GM21423 (cell line): ENCODE measurements around the gene TACR1.
A peak's percentile ranks its signal among the peaks of the same experiment; 100 is the strongest.
"Not testable (repeated sequence)": the region's sequence is repeated elsewhere in the genome, so short reads cannot be mapped to it uniquely, and the experiment has no call there.

Experiments
- ATAC-seq: cut with Tn5 transposase; IDR thresholded peaks from one replicate; pipeline ENCODE4 v1.9.1; 2021; ENCODE audit warnings: mild to moderate bottlenecking, moderate library complexity; ENCODE audit not compliant: unreplicated experiment

TACR1 gene, protein sequence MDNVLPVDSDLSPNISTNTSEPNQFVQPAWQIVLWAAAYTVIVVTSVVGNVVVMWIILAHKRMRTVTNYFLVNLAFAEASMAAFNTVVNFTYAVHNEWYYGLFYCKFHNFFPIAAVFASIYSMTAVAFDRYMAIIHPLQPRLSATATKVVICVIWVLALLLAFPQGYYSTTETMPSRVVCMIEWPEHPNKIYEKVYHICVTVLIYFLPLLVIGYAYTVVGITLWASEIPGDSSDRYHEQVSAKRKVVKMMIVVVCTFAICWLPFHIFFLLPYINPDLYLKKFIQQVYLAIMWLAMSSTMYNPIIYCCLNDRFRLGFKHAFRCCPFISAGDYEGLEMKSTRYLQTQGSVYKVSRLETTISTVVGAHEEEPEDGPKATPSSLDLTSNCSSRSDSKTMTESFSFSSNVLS

DNA sequence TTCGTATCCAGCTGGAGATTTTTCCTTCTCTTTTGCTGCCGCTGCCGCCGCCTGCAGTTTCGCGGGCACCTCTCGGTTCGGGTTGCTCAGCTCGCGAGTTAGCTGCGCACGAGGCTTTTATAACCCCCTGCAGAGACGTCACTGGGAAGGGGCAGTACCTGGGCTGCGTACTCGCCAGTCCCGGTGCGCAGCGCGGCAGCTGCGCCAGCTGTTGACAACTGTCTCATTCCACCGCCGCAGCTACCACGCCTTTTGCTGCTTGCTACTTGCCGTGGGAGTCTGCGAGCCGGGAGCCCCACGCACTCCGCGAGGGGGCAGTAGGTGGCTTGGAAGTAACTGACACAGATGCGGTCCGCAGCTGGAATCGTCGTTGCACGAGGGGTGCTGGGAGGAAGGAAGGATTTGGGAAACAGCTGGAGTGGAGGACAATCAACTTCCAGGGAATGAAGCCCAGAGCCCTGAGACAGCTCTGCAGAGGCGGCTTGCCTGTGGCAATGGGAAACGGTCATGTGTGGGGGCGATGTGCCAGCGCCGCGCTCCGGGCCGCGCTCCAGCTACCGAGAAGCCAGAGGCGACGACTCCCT lies at the start of gene TACR1:
Gene TACR1 (minus strand): TSS at position 93 of the 584 bp plus-strand sequence. CDS start 586 bp downstream, outside the sequence.
- ATAC-seq: peak; percentile 78

DNA sequence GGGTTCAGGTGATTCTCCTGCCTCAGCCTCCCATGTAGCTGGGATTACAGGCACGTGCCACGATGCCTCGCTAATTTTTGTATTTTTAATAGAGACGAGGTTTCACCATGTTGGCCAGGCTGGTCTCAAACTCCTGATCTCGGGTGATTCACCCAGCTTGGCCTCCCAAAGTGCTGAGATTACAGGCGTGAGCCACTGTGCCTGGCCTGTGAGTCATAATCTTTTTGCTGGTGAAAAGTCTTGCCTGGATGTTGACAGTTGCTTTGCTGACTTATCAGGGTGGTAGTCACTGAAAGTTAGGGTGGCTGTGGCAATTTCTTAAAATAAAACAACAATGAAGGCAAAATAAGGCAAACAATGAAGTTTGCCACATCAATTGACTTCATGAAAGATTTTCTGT lies 49.3 kb upstream of the TACR1 start:
- ATAC-seq: not testable (repeated sequence)

DNA sequence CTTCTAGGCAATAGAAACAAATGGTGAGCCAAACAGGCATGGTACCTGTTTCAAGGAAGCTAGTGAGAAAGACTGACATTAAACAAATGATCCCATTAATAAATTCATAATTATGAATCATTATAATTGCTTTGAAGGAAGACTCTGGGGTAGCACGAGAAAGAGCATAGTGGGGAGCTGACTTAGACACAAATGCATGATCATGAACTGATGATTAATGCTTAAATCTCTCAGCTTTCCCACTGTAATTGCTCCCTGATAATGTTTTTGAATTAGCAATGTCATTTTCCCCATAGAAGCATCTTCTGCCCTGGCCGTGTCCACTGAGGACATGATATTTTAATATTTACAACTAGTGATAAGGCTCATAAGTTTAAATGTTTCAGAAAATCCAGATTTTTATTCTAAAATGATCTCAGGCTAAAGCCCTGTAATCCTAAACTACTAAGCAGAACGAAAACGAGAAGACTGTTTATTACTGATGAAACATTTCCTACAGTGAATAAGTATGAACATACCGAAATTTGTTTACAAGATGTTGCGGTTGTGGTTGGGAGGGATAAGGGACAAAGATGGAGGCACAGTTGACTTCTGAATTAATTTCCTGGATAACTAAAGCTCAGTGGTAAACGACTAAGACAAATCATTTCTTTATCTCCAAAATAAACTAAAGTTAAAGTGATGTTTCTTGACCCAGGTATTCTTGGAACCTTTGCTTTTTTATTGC lies 47.3 kb upstream of the TACR1 start:
- no peak for ATAC-seq

DNA sequence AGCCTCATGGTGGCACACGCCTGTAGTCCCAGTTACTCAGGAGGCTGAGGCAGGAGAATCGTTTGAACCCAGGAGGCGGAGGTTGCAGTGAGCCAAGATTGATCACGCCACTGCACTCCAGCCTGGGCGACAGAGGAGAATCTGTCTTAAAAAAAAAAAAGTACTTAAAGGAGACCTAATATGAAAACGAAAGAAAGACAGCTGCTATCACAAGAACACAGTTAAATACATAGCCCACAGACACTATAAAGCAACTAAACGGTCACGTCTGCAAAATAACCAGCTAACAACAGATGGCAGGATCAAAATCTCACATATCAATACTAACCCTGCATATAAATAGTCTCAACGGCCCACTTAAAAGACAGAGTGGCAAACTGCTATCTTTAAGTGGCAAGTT lies 43.9 kb upstream of the TACR1 start:
- no peak for ATAC-seq

DNA sequence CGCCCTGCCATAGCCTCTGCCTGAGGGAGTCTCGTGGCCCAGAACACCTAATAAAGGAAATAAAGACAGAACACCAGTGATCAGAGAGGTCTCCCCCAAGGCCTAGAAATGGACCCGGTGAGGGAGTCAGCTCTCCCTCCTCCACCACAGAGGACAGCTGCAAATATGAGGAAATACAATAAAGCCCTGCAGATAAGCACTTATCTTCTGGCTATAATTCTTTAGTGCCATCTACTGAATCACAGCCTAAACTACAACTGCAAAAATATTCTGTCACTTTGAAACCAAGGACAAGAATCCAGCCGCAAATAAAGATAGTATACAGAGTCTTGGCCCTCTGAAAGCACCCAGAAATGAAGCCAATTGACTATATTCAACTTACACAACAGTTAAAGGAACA lies 42.4 kb upstream of the TACR1 start:
- no peak for ATAC-seq

DNA sequence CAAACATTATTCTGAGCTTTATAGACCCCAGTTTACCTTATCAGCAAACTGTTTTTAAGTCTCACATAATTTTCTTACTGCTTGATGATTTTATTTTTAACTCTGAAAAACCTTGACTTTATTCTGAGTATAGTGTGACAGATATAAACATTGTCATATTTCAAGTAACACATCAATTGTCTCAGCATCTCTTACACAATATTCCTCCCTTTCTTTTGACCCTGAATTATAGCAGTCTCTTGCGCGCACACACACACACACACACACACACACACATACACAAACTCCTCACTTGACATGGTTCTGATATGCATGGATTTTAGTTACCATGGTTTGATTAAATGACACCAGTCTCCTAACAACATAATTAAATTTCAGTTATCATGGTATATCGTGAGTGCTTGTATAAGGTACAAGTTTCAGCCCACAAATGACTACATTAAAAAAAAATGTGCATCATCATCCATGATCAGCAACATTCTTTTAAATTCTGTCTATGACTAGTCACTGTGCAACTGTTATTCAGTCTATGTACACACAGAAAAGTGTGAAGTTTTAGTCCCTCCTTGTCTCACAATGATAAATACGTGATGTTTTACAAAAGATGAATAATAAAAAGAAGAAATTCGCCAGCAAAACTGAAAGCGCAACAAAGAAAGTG lies 39.5 kb upstream of the TACR1 start:
- no peak for ATAC-seq

DNA sequence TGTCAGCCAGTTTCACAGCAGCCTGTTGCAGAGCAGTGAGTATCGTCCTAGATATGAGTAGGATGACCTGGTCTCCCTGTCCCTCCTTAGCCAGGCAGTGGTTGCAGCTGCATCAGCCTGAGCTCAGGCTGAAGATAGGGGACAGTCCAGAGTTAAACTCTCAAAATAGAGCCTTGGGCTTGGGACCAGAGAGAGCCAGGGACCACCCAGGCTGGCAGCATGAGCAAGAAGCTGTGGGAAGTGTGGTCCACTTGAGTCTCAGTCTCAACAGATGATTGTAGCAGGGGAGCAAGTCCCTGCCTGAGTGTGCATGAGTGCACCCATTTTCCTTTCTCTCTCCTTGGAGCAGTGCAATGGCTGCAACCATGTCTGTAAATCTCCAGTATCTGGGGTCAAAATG lies 38.0 kb upstream of the TACR1 start:
- no peak for ATAC-seq

DNA sequence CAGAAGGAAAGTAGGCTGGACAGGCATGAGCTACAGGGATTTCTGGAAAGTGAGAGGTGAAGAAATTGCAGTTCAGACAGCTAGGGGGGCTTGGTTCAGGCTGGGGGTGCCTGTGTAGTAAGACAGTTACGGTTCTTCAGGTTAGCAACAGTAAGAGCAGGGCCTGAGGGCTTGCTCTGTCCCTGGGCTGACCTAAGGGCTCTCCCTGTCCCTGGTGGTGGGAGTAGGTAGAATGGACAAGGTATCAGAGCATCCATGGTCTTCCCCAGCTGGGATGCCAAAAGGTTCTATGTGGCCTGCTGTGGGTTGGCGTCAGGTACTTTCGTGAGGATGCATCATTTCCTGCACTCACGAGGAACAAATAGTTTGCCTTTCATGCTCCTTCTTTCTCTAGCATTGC lies 34.6 kb upstream of the TACR1 start:
- ATAC-seq: no peak

DNA sequence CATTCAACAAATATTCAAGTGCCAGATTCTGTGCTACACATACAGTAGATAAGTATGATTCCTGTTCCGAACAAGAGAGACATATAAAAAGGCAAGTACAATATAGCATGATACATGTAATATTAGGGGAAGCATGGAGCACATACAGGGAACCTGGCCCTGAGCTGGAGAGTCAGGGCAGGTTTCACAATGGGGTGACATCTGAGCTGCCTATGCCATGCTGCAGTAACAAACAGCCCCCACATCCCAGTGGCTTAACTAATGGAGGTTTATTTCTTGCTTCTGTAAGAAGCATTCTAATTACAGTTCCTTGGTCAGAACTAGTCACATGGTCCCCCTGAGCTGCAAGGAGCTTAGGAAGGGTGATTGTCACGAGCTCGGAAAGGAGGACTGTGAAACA lies 27.3 kb upstream of the TACR1 start:
- no peak for ATAC-seq

DNA sequence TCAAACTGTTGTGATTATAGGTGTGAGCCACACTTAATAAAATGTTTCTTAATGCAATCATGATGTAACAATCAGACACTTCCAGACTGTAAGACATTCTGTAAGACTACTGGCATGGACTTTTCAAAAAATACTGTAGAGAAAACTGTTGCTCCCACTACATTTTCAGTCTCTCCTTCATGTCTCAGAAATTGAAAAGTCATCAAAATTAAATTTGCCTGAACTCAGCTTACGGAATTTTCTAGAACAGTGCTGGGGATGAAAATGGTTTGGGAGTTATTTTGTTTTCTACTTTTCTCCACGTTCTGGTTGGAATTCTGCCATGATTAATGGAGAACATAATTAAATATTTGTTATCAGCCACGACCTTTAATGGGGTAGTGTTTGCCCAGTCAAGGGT lies 26.8 kb upstream of the TACR1 start:
- no peak for ATAC-seq

DNA sequence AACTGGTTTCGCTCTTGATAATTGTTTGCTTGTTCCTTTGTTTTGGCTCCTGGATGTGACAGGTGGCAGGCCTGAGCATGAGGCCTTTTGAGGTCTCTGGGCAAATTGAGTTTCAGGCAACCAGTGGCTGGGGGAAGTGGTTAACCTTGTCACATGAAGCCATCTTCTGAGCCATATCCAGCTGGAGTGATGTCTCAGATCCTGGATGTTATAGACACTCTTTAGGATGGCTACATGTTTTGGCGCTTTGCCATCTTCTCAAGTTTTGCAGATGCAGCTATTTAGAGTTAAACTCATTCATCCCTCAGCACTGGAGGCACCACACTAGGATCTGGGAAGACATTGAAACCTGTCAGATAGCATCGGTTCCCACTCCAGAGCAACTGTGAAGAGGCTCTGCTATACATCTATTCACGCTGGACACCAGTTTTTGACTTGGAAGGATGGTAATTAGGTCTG lies 25.3 kb upstream of the TACR1 start:
- no peak for ATAC-seq

DNA sequence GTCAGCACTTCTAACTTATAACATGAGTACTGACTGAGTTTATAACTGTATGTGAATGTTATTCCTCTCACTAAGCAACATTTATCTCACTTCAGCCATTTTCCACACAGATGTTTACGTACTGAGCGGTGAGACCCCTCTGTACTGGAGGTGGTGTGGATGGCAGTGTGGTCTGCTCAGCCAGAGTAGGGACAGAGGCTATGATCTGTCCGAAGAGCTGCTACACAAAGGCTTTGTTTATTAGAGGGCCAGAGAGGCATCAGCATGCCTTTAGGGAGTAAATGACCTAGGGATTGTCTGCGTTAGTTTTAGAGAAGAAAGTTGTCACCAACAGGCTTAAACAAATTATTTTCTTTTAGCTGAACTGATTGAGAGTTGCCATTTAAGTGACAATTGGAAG lies 23.2 kb upstream of the TACR1 start:
- no peak for ATAC-seq

DNA sequence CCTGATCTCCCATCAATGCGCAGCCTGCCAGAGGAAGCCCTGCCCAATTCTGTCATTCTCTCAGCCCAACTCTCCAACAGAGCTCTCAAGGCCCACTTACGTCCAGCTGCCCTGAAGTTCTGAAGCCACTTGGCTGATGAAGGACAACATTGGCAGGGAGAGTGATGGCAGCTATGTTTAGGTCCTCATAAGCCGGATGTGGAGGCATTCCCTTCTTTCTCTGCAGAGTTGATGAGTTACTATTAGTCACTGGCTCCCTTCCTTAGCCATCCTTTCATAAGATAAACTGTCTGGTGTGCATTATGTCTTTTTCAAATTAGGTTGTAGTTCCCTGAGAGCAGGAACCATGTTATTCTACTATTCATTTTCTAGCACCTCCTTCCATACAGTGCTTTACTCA lies 22.5 kb upstream of the TACR1 start:
- ATAC-seq: no peak

DNA sequence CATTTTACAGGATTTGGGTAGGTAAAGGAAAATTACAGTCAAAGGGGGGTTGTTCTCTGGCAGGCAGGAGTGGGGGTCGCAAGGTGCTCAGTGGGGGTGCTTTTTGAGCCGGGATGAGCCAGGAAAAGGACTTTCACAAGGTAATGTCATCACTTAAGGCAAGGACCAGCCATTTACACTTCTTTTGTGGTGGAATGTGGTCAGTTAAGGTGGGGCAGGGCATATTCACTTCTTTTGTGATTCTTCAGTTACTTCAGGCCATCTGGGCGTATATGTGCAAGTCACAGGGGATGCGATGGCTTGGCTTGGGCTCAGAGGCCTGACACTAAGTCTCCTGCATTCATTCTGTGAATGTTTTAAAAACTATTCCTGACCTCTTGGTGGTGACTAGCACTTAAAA lies 19.9 kb upstream of the TACR1 start:
- ATAC-seq: not testable (repeated sequence)

DNA sequence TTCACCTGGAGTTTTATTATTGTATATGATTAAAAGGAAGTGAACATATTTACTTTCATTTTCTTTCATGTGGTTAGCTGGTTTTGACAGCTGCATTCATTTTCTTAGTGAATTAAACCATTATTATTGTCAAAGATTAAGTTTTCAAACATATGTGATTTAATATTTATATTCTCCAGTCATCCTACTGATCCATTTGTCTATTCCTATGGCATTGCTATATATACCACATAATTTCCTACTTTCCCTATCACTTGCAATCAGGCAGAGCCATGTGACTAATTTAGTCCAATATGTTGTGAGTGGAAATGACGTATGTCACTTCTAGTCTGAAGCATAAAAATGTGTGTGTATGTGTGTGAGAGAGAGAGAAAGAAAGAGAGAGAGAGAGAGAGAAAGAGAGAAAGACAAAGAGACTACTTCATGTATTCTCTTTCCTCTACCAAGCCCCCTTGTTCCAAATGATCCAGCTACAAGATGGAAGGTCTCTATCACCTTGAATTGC lies 12.0 kb upstream of the TACR1 start:
- no peak for ATAC-seq

DNA sequence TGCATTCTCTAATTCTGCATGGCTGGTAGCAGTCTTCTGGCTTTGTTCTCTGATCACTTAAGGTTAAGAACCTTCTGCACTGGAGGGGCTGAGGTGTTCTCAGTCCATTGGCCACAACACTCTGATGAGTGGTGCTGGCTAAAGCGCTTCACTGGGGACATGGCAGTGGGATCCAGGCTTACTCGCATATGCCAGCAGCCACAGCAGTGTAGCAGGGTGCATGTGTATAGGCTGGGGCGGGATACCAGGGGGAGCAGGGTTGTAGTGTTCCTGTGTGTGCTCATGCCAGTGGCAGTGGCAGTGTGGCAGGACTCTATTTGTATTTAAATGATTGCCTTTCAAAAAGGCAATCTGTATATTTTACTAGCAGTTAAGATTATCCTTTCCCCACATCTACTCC lies 11.1 kb upstream of the TACR1 start:
- ATAC-seq: no peak

DNA sequence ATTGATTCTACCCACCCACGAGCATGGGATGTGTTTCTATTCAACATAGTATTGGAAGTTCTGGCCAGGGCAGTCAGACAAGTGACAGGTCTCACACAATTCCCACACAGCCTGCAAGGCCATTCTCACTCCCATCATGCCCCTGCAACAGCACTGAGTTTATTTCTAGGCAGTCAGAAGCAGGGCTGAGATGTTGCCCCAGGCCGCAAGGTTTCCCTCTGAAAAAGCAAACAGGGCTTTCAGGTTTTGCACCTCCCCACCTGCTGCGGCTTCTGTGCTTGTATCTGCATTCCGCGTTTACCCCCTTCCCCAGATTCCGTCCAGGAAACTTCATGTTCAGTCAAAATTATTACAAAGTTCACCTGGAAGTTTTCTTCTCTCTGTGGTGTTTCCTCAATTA lies 9.4 kb upstream of the TACR1 start:
- ATAC-seq: no peak

DNA sequence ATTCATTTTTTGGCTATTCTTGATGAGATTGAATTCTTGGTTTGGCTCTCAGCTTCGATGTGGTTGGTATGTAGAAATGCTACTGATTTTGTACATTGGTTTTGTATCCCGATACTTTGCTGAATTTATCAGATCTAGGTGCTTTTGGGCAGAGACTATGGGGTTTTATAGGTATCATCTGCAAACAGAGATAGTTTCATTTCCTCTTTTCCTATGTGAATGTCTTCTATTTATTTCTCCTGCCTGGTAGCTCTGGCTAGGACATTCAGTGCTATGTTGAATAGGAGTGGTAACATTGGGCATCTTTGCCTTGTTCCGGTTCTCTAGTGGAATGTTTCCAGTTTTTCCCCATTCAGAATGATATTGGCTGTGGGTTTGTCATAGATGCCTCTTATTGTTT lies 5.5 kb upstream of the TACR1 start:
- no peak for ATAC-seq

DNA sequence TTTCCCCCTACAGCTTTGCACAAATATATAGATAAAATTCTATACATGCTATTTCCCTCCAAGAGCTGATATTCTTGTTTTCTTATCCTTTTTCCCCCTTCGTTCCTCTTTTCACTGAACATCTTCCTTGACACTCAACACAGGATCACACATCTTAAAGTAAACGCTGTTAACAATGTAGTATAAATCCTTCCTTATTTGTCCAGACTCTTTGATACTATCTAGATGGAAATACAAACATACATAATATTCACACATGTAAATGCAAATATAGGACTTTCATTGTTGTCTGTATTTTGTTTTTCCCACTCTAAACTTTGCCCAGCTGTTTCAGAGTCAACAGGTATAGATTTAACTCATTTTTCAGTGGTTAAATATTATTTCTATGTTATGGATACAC lies 3.0 kb upstream of the TACR1 start:
- ATAC-seq: no peak

DNA sequence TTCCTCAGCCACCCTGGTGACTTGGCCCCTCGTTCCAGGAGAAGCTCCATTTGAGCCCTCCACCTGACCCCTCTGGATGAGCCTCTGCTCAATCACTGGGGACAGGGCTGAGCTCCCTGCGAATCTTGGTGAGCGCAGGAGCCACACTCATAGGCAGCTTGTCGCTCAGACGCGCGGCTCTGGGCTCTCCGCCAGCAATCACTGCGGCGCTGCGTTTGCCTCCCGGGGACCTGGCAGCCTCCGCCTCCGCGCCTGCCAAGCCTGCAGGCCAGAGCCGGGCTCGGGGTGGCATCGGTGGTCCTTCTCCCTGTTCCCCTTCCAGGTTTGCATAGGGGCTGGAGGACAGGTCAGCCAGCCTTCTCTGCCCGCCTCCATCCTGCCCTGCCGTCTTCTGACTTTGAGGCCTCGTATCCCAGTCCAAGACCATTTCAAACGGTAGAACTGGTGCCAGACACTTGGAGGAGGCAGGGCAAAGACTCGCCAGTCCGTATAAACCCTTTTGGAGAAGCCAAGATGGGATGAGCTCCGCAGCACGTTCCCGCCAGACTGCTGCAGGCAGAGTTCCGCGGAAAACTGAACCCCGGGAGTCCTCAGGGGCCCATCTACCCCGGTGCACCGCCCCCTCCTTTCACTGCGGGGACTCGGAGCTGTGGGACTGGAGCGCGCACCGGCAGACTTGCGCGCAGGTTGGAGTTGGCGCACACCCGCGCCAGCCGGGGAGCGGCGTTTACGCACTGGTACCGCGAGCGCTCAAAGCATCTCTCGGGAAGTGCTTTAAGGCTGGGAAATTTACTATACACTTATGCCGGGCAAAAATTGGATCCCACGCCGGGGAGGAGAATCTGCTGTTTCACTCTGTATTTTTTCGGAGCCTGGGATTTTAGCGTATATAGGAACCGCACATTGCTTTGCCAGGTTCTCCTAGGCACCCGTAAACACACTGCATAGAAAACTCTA lies 1.1 kb upstream of the TACR1 start:
- ATAC-seq: no peak
